A549 treated with AZD2906 at 1 μM for 4 hours (cell line): Measurements from ENCODE around the gene ZNRD2. TPM values are rescaled to one million over a fixed set of nuclear protein-coding genes. Genes with fewer than 3 reads are reported as not detected.

Experiments used
- total RNA-seq: library from RNA; stranded (reverse); fragments of 200-300 nt; extraction: Qiagen RNA extraction; gene quantifications from 5 replicates; pipeline ENCODE4 v1.2.3, GENCODE V29; 2022

The ZNRD2 gene, protein sequence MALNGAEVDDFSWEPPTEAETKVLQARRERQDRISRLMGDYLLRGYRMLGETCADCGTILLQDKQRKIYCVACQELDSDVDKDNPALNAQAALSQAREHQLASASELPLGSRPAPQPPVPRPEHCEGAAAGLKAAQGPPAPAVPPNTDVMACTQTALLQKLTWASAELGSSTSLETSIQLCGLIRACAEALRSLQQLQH
- 63.9 to 77.4 TPM (median 76.9 TPM) in 5 replicates for total RNA-seq

DNA sequence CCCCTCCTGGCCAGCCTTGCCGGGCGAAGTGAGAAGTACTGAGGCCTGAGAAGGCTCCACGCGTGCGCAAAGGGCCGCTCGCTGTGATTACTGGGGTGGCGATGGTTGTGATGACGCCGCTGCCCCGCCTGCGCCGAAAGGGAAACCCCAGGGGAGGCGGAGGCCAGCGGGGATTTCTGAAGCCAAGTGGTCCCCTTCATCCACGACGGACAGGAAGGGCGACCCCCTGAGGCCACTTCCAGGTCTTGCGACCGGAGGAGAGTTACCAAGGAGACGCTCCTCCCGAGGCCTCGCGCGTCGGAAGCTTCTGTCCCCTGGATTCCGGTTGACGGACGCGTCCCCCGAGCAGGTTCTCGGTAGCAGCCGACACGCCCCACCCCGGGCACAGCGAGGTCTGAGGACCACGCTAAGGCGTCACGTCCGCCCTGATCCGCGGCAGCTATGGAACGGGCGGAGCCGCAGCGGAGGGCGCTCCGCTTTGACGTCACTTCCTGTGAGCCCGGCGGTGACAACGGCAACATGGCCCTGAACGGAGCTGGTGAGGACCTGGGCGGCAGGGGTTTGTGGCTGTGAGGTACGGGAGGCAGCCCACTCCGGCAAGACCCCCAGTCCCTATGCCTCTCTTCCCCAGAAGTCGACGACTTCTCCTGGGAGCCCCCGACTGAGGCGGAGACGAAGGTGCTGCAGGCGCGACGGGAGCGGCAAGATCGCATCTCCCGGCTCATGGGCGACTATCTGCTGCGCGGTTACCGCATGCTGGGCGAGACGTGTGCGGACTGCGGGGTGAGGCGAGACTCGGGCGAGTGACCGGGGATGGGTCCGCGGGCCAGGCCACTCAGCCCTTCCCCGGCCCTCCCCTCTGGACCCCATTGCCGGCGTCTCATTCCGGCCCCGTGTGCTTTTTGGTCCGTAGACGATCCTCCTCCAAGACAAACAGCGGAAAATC lies at the start of gene ZNRD2:
Gene ZNRD2 (plus strand): TSS at position 505 of the 946 bp plus-strand sequence. CDS start 15 bp downstream, at position 520.

DNA sequence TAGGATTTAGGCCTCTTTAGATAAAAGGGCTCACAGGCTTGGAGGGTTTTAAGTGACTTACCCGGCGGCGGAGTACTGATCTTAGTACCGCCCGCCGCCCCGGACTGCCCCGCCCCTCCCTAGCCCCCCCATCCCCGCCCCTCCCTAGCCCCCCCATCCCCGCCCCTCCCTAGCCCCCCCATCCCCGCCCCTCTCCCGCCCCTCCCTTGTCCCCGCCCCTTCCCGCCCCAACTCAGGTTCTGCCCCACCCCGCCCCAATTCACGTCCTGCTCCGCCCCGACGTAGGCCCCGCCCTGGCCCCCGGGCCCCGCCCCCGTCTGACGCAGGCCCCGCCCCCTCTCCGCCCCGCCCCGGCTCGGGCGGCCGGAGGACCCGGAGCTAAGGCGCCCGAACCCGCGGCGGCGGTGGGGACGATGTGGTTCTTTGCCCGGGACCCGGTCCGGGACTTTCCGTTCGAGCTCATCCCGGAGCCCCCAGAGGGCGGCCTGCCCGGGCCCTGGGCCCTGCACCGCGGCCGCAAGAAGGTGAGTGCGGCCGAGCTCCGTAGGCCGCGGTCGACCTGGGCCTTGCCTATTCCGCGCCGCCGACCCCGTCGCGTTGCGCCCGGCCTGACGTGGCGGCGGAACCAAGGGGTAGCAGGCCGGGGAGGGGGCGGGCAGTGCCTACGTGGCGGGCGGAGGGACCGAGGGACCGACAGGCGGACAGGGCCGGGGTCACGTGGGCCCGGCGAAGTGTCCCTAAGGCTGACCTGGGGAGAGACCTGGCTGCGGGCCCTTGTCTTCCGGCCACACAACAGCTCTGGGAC lies 45.3 kb upstream of the ZNRD2 start, which contains the start of gene SCYL1:
Gene SCYL1 (plus strand): TSS at position 343 of the 805 bp plus-strand sequence. CDS start 71 bp downstream, at position 414.

DNA sequence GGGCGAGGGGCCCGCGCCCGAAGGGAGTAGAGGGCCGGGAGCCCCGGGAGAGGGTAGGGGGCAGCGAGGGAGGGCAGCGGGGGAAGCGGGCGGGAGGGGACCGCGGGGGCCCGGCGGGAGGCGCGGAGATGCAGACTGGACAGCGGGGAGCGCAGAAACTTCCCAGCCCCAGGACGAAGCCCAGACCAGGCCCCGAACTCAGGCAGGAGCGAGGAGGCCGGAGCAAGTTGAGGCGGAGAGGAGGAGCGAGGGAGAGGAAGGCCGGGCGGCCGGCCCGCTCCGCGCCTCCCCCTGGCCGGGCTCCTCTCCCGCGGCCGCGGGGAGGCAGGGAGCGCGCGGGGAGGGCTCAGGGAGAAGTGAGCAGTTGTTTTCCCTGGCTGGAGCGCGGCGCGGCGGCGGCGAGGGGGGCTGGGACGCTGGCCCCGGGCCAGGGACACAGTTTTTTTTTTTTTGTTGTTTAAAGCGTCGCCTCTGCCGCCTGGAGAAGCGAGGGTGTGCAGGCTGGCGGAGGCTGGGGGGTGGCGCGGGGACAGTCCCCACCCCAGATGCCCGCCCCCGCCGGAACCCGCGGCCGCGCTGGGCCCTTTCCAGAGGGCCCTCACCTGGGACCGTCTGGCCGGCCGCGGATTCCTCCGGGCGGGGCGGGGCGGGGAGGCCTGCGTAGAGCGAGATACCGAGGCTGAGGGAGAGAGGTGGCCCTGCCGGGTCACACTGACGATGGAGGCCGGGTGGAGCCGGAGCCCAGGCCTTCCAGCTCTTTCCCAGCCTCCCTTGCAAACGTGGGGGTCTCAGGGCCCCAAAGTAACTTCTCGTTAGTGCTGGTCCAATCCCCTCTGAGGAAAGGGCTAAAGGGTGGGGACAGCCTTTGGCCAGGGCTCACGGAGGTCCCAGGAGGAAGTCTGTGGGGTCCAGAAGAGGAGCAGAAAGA lies 12.0 kb upstream of the ZNRD2 start, which contains the start of gene LTBP3:
Gene LTBP3 (minus strand): TSS at position 358 of the 928 bp plus-strand sequence. CDS start 400 bp downstream, outside the sequence.

DNA sequence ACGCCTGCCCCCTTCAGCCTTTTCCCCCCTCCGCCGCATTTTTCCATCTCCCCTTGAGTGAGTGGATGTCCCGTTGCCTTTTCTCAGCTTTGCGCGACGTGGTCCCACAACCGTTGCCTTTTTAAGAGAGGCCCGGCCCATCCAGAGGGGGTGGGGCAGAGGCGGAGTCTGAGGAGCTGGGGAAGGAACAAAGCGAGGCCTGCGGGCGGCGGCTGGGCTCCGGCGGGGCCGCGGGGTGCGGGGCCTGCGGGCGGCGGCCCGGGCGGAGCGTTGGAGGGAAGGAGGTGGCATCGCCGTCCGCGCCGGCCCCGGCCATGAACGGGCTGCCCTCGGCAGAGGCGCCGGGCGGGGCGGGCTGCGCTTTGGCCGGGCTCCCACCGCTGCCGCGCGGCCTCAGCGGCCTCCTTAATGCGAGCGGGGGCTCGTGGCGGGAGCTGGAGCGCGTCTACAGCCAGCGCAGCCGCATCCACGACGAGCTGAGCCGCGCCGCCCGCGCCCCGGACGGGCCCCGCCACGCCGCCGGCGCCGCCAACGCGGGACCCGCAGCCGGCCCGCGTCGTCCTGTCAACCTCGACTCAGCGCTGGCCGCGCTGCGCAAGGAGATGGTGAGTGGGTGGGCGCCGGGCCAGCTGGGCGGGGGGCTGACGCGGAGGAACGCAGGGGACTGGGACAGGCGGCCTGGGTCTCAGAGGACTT lies 2.2 kb downstream of the ZNRD2 start, which contains the start of gene FAM89B:
Gene FAM89B (plus strand): TSS at position 183 of the 696 bp plus-strand sequence. CDS start 132 bp downstream, at position 315.

DNA sequence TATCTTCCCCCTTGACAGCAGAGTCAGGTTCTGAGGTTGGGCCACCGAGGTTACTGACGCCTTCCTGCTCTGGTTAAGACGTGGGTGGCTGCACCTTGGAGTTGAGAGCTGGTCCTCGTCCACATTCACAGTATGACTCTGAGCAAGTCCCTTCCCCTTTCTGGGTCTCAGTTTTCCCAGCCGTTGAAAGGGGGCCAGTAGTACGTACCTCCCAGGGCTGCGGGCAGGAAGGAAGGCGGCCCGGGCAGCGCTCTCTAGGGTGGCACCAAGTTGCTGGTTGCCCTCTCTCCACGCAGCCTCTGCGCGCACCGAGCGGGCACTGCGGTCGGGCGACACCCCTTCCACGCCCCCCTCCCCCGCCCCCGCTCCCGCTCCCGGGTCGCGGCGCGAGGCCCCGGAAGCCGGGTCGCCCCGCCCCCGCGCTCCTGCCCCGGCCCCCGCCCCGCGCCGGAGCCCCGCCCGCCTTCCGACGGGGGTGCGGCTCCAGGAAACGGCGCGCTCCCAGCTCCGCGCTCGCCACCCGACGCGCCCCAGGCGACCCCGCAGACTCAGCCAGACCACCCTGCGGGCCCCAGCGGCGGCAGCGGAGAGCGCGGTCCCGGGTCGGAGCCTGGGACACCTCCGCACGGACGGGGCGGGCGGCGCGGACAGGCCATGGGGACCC lies 5.4 kb downstream of the ZNRD2 start, which contains the start of gene EHBP1L1:
Gene EHBP1L1 (plus strand): TSS at position 486 of the 664 bp plus-strand sequence. CDS start 250 bp downstream, outside the sequence.

DNA sequence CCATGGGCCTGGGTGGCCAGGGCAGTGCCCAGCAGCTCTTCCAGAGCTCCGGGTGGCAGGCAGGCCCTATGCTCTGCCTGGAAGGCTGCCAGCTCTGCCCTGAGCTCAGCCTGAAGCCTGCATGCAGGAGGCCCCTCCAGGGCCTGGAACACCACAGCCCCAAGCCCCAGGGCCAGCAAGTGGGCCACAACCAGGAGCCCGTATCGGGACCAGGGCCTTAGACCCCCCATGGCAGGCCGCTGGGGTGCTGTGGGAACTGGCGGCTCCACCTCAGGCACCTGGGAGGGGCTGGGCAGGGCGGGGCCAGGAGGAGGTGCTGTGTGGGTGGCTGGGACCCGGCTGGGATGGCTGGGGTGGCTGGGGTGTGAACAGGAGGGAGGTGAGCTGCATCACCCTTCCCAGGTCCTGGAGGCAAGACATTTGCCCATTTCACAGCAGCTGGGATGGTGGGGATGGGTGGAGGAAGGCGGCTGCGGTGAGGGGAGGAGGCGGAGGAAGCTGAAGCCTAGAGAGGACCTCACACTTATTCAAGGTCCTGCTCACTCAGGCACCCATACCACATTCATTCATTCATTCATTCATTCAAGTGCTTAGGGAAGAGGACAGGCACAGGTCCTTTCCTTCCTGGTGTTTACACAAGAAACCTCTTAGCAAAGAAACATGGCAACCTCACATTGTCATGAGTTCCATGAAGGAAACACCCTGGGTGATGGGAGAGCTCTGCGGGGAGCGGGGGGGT lies 25.4 kb downstream of the ZNRD2 start, which contains the start of gene KCNK7:
Gene KCNK7 (minus strand): TSS at position 258 of the 739 bp plus-strand sequence. CDS start 28 bp downstream, at position 230.

DNA sequence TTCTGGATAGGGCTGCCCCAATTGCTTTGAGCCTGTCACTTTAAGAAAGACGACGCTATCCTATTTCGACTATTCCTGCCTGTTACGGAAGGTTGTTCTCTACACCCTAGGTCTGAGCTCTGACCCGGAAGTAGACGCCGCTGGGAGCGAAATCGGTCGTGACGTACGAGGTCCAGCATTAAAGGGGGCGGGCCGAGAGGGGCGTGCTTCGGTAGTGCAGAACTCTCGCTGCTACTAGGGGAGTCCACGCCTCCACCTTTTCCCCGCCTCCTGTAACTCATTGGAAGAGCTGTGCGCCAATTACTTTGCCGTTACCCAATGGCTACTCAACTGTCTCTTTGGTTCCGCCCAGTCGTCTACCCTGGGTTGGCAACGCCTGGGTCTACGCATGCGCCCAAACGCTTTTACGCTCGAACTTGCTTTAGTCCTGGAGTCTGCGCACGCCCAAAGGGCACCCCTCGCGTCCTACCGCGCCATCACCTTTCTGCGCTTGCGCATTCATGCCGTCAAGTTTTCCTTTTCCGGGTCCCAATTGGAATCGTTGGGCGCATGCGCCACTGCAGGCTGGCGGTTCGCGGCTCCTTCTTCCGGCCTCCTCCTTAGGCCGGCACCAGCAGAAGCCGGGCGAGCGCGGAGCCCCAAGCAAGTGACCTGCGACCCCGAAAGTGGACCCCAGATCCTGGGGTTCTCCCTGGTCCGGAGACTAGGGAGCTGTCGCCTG lies 45.1 kb downstream of the ZNRD2 start, which contains the start of gene PCNX3:
Gene PCNX3 (plus strand): TSS at position 548 of the 721 bp plus-strand sequence. CDS start 536 bp downstream, outside the sequence.

Other genes with a start within 250 kb of the ZNRD2 start
- gene DPF2, start 236.6 kb upstream of the ZNRD2 start, total RNA-seq, result 39.6 to 46.8 TPM (median 40.9 TPM) in 5 replicates
- gene TIGD3, start 215.7 kb upstream of the ZNRD2 start, total RNA-seq, result 0.94 to 1.3 TPM (median 1.2 TPM) in 5 replicates
- 12.1 to 15.2 TPM (median 14.2 TPM) in 5 replicates for gene SLC25A45, start 187.8 kb upstream of the ZNRD2 start, total RNA-seq
- 45.6 to 53.2 TPM (median 48.9 TPM) in 5 replicates for gene FRMD8, start 183.8 kb upstream of the ZNRD2 start, total RNA-seq
- gene NEAT1, start 147.7 kb upstream of the ZNRD2 start, total RNA-seq, result 123 to 204 TPM (median 187 TPM) in 5 replicates
- 42.9 to 87.3 TPM (median 59.9 TPM) in 5 replicates for gene MALAT1, start 71.4 kb upstream of the ZNRD2 start, total RNA-seq
- gene SCYL1, start 45.4 kb upstream of the ZNRD2 start, total RNA-seq, result 47.8 to 62.4 TPM (median 58.2 TPM) in 5 replicates
- gene LTBP3, start 12.1 kb upstream of the ZNRD2 start, total RNA-seq, result 89.3 to 122 TPM (median 106 TPM) in 5 replicates
- 26.3 to 47.9 TPM (median 45.5 TPM) in 5 replicates for gene FAM89B, start 2.1 kb downstream of the ZNRD2 start, total RNA-seq
- gene EHBP1L1, start 5.6 kb downstream of the ZNRD2 start, total RNA-seq, result 27.8 to 36.2 TPM (median 31.5 TPM) in 5 replicates
- 0.51 to 0.95 TPM (median 0.72 TPM) in 5 replicates for gene KCNK7, start 25.3 kb downstream of the ZNRD2 start, total RNA-seq
- 37.7 to 49.0 TPM (median 47.6 TPM) in 5 replicates for gene MAP3K11, start 43.7 kb downstream of the ZNRD2 start, total RNA-seq
- 26.0 to 36.3 TPM (median 34.9 TPM) in 5 replicates for gene PCNX3, start 45.3 kb downstream of the ZNRD2 start, total RNA-seq
- gene SIPA1, start 67.6 kb downstream of the ZNRD2 start, total RNA-seq, result 14.3 to 21.2 TPM (median 19.7 TPM) in 5 replicates
- 63.5 to 78.0 TPM (median 73.7 TPM) in 5 replicates for gene RELA, start 92.4 kb downstream of the ZNRD2 start, total RNA-seq
- gene KAT5, start 141.8 kb downstream of the ZNRD2 start, total RNA-seq, result 40.9 to 56.0 TPM (median 50.3 TPM) in 5 replicates
- 28.0 to 49.4 TPM (median 47.9 TPM) in 5 replicates for gene RNASEH2C, start 150.3 kb downstream of the ZNRD2 start, total RNA-seq
- gene AP5B1, start 210.5 kb downstream of the ZNRD2 start, total RNA-seq, result 9.7 to 13.2 TPM (median 12.3 TPM) in 5 replicates
- 0.04 to 0.15 TPM (median 0.10 TPM) in 5 replicates for gene OVOL1, start 216.6 kb downstream of the ZNRD2 start, total RNA-seq